Cortex of kidney (tissue), 1 donor: ENCODE results near the gene BTBD9.

Experiments
- DNase-seq: peaks from one replicate; lab custom pipeline; 2025; lab: John Stamatoyannopoulos, UW

Gene BTBD9

DNA sequence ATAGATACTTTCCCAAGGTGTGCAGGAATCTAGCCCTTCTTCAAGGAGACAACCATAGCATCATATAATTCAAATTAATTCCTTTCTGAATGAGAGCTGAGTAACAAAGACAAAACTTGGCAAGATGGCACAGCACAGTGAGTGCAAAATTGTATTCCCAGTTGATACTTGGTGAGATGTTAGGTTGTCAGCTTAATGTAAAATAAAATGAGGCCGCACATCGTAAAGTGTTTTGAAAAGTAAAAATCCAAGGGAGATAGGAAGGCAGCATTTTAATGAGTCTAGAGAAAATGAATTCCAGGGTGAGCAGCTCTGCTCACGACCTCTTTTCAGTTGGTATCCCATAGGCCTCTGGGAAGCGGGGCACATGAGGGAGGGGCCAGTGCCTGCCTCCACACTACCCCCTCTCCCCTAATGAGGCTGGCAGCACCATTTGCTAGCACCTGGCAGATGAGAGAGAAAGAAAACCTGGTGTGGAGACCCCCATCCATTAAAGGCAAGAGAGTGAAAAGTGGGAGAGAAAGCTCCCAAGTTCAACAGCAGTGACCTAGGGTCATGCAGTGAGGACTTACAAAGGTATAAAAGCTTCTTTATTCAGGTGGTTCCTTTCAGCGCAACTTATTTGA is 158.4 kb downstream of the BTBD9 start:
- DNase-seq = no peak

DNA sequence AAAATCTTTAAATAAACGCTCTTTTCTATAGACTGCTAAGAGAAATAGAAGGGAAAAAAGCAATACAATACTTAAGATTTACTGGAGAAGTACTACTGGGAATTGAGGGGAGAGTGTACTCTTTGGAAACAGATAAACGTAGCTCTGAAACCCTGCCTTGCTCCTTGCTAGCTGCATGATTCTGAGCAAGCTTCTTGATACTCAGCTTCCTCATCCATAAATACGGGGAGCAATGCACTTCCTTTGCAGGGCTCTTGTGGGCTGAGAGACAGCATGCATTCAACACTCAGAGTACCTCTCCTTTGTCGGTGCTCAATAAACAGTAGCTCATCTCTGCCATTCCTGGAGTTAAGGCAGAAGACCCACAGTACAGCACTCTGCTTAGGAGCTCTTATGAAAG is 159.7 kb downstream of the BTBD9 start:
- no peak for DNase-seq

DNA sequence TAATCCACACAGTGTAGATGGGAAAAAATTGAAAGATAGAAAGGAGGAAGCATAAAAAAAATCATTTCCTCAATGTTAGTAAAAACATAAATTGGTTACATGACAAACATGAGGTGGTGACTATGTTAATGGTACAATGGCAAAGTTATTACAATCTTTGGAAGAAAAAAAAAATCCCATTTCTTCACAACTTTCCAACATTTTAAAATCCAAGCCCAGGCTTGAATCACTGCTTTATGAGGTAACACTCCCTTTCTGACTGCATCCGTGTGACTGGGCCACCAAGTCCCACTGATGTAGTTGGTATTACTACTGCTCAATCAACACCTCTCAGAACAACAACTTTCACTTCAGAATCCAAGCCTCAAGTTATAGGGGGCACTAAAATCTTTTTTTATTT is 160.4 kb downstream of the BTBD9 start:
- DNase-seq = no peak

DNA sequence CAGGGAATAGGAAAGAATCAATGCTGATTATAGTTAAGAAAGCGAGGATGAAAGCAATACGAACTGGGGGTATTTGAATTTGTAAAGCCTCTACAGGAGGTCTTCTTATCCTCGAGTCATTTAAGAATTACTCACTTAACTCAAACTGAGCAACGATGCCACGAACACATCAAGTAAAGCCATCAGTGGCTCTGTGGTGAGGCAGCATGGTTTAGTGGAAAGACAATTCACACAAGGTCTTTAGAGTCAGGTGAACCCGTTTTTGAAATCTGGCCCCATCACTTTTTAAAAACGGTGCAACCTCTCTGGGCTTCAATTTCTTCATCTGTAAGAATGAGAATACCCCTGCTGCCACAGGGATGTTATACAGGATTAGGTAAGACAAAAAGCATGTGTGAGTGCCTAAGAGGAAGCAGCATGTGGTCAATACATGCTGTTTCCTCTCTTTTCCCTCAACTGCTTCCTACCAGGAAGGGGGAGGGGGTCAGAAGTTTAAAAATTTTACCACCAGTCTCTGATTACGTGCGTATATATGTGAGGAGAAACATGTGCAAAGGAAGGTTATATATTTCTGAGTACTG is 162.0 kb downstream of the BTBD9 start:
- no peak for DNase-seq

DNA sequence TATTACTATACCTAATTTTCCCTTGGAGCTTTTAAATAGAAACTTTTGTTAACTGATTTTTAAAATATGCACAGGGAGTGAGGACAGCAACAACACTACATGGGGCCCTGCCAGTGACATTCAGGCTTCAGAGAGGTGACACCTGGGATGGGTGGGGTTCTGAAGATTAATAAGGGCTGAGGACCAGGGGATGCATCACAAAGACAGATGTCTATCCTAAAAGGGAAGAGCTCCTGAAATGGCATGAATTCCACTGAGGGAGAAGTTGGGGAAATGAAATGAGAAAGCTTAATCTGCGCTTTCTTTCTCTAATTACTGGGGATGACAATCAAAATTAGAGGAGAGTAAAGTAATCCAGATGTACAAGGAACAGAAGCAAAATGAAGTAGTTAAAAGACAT is 162.8 kb downstream of the BTBD9 start:
- DNase-seq = no peak

DNA sequence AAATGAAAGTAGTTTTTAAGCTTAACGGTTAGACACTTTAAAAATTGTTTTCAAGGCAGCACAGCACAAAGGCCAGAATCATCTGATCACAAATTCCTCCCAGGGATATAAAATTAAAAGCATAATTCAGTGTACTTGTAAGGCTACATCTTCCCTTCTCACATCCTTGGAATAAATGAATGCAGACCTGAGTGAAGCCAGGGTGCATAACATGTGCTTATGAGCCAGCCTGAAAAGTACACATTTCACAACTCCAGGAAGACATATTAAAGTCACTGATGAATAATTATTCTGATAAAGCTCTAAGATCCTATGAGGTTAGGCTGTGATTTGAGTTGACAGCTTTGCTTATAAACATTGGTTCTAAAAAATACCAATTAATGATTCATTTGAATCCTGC is 163.6 kb downstream of the BTBD9 start:
- DNase-seq = no peak

DNA sequence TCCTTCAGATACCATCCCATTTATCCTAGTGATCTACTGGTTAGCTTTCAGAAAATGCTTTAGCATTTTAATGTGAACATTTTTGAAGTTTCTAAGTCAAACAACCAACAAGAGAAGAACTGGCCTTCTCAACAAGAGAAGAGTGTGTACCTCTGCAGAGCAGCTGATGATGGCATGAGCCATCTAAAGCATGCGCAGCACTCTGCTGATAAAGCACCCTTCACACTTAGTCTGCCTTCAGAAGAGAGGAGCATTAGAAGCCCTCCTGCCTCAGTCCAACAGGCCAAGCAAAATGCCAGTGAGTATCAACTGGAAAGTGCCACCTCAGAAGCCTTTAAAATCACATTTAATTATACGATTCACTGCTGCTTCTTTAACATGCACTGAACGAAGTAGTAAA is 169.2 kb downstream of the BTBD9 start:
- DNase-seq = no peak

DNA sequence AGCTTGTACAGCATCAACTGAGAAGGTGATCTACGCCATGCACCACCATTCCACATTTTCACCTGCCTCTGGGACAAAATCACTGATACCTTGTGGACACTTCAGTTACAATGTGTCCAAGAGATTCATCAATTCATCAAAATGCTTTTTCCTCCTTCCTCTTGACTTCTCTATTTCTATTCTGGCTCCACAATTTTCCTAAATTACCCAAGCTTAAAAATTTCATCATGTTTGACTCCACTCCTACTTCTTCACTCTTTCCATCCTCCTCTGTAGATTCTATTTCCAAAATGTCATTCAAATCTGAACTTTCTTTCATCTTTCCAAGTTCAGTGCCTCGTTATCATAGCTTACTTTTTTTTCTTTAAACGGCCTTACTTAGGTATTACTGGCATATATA is 172.2 kb downstream of the BTBD9 start:
- no peak for DNase-seq

DNA sequence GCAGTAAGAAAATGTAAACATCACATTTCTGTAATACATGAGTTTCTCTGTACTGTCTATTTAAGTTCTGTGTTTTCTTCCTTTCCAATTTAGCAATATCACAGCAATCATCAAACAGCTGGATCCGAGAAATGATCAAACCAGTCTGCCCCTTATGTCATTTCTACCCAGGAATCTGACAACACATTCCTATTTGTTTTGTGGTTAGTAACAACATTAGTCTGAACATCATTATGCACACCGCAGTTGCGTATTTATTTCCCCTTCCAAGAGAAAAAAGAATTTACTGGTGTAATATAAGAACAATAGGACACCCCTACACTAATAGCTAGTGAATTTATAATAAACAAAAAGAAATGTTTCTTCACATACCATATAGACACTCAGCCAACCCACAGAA is 179.5 kb downstream of the BTBD9 start:
- no peak for DNase-seq

DNA sequence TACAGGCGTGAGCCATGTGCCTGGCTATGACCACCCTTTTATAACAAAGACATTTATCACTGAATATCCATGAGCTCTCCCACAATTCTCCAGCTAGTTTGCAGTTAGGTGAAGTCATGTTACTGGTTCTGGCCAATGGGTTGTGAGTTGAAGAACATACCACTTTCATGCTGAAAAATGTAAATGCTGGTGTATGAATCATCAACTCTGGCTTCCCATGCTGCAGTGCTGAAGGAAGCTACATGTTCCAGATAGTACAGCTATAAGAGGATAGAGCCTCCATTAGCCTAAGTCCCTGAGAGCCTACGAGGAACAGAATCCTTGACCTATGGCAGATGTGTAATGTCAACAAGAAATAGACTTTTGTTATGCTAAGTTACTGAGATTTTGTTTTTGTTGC is 180.4 kb downstream of the BTBD9 start:
- DNase-seq = no peak

DNA sequence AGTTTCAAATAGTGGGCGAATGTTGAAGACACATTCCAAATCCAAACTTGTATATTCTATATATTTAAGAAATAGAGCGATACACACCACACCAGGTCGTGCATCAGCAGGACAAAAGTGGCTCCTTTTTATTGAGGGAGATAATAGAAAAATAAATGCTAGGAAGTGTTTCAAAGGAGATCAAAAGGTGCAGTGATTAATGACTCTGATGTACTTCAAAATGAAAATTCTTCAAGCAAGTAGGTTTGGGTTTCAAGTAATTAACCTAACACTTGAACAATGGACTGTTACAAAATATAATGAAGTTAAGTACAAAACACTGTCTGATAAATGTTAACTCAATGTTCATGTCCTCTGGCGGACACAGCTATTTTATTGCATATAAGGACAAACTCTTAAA is 185.9 kb downstream of the BTBD9 start:
- no peak for DNase-seq

DNA sequence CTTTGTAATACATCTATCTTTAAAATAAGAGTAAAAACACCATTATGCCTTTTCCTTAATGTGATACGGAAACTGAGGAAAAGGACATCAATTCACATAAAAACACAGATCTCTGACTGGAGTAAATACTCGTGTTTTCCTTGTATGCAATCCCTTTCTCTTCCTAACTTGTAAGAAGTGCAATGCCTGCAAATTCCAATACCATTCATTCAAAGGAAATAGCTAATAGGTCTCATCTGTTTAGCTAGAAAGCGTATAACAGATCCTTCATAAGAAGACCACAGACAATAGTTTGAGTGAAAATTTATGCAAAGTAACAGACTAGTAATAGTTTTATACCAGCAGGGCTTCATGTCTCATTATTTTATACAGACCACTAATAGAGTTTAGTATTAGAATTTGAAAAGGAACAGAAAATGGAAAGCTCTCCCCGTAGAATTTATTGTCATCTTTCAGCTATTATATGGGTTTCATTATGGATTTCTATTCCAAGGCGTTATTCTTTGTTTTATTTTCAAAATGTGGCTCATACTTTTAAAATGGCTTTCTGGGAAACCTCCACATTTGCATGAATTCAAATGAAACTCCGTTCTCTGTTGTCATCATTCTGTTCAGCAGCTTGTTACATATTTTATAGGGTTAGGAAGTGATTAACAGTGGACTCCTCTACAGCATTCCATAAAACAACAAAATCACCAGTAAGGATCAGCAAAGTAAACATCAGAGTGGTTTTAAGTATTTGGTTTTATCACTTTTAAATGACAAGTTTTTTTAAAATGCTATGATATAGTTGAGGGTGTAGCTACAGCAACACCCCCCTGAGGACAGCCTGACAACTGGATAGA is 186.7 kb downstream of the BTBD9 start:
- DNase-seq = no peak

DNA sequence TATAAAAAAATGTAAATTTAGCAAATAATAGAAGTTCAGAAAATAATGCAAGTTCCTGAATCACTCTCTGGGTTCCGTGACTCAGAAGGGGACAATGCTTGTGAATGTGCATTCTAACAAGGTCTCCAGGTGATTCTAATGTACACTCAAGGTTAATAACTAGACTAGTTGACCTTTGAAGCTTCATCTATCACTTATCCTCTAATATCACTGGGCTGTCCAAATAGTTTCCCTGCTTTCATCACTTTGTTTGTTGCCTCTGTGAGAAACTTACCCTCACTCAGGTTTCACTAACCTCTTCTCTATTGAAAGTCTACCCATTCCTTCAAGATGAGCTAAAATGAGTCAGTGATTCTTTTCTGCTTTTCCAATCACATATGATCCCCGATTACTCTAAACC is 189.0 kb downstream of the BTBD9 start:
- DNase-seq = no peak

DNA sequence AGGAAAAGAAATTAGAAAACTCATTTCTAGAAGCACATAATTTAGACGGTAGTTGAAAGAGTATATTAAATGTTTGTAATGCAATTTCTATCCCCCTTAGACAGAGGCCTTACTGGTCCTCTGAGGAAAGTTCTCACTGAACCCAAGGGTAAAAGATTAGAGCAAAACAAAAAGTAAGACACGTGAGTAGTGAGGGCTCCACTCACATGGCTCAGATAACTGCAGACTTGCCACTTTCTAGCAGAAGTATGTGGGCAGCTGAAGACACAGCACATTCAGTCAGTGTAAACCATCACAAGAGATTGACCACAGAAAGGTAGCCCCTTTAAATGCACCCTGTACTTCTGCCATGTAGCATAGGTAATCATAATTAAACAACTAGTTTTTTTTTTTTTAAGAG is 193.8 kb downstream of the BTBD9 start:
- no peak for DNase-seq

DNA sequence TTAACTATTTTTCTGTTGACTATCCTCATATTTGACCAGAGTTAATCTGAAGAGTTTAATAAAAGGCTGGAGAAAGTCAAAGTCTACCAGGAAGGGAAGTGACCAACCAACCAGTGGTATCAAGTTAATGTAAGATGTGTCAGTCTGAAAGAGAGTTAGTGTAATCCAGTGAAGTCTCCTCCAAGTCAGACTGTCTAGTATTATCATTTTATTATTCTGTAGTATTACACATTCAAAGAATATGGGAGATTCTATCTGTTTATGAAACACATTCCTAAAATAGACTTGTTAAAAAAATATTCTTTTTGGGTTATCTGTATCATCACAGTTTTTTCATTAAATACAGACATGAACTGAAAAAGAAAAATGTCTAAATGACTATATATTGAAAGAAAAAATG is 194.4 kb downstream of the BTBD9 start:
- DNase-seq = no peak

DNA sequence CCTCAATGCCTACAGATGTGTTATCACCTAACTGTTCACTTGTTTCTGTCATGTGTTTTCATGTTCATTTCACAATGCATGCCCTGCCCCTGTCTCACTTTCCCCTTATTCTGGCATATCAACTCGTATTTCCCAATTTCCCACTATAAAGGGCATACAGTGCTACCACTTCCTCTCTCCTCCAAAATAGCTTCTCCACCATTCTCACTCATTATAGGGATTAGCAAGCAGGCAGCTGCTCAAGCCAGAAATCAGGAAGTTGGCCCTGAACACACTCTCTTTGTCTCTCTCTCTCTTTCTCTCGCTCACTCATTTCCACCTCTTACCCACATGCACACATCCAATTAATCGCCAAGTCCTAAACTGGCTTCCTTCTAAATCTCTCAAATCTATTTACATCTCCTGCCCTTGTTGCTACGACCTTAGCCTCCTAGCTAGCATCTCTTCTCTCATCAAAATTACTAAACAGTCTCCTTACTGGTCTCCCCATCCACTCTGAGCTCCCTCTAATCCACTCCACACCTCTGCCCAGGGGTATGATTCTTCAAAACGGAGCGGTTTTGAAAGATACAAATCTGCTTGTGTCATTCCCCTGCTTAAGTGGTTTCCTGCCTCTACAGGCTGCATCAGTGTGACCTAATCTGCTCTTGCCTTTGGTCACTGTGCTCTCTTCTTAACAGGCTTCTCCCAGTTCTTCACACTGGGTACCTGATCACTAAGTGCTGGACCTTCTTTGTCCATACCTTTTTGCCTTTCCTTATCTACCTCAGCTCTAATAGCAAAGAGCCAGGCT is 196.2 kb downstream of the BTBD9 start:
- DNase-seq = no peak

DNA sequence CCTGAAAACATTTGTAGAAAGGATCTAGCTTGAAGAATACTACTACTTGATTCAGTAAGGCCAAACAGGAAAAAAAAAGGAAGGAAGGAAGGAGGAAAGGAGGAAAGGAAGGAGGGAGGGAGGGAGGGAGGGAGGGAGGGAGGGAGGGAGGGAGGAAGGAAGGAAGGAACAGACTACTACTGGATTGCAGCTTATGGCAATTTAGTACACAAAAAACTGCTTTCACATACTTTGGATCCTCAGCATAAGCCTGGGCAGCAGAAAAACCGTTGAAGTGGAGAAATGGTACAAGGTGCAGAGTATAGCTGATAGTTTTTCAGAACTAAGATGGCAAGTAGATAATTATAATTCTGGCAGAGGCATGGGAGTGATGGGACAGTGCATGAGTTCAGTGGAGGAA is 201.6 kb downstream of the BTBD9 start:
- no peak for DNase-seq

DNA sequence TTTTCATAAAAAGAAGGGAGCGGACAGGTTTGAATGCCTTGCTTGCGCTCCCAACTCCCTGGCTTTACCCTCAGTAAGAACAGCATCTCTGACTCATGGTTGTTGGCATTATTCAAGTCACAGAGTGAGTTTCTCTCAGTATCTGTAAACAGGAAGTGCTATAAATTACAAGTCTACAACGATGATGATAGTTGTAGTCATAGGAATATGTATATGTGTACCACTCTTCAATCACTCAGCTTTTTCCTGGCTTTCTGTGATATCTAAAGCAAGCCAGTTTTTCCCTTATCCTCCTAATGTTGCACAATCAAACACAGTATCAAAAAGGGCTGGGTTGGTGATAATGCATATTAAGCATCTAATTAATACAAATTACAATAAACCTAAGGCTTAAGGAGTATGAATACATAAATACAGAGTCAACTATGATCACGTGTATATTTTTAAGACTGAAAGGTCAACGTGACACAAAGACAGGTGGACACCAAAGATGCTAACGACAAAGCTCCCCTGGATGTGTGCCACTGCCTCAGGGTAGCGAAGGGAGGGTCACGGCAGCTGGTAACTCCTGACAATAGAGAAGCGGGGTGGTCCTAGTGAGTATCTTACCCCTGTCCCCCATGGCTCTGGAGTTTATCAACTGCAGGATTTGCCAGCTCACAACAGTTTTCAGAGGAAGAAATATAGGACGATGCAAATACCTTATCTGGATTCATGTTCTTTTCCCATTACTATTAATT is 202.8 kb downstream of the BTBD9 start:
- DNase-seq = no peak

DNA sequence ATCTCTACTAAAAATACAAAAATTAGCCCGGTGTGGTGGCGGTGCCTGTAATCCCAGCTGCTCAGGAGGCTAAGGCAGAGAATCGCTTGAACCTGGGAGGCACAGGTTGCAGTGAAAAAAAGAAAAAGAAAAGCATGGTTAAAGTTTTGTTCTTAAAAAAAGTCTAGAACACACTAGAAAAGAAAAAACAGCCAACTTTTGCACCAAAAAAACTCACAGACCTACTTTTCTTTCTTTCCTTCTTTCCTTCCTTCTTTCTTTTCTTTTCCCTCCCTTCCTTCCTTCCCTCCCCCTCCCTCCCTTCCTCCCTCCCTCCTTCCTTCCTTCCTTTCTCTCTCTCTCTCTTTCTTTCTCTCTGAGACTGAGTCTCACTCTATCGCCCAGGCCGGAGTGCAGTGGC is 204.4 kb downstream of the BTBD9 start:
- no peak for DNase-seq

DNA sequence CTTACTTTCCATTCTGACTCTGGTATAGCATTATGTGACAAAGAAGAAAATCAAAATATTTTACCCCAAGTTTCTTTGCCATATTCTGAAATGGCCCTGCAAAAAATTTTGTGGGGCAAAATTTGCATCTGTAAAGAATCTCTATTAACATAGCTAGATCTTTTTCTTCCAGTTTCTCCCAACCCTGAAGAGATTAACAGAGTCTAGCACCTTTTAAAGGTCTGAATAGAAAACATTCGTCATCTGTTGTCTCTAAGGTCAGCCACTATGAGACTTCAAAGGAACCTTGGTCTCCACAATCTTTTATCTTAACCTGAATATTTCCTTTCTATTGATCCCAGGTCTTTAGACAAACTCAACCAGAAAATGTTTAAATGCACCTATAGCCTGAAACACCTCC is 205.7 kb downstream of the BTBD9 start:
- DNase-seq = no peak

DNA sequence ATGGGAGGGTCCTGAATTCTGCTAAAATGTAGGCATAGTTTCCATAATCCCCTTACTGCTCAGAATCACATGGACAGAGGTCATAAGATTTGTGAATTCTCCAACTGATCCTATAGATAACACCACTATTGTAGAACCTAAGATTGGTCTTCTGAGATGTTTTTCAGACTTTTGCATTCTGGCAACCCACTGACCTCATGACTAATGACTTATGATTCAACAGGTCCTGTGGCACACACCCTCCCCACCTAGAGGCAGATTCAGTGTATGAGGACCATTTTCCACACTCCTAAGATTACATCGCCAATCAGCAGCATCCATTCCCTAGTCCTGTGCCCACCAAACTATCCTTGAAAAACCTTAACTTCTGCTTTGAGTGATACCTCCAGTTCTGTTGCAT is 207.2 kb downstream of the BTBD9 start:
- no peak for DNase-seq

DNA sequence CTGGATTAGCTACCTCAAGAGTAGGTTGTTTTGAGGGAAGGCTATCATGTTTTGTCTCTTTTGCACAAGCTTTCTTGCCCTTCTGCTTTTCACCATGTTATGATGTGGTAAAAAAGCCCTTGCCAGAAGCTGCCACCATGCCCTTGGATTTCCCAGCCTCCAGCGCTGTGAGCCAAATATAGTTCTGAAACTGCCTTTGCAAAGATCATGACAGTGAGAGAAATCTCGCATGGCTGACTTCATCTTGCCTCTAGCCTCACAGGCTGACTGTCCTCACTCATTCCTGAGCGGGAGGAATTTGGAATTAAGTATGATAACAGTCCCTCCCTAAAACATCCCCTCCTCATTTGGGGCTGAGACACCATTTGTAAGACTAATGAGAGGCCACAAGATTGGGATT is 207.7 kb downstream of the BTBD9 start:
- no peak for DNase-seq
